Large intestine (tissue), 3 donors: Measurements from ENCODE around the gene DIPK1C. TPM values are rescaled to one million over a fixed set of nuclear protein-coding genes. Genes with fewer than 3 reads are reported as not detected.

Experiments
- DNase-seq, 2 donors: peaks; one replicate each; pipeline versions ENCODE4 v3.0.0 to v3.0.0-alpha.2; 2013
- H3K27ac ChIP-seq: one replicate; pipeline ENCODE4 v1.5.1; 2013; ENCODE audit warnings: low read length
- H3K27me3 ChIP-seq: 2 replicates; pipeline ENCODE4 v1.6.1; 2013; ENCODE audit warnings: low read length; ENCODE audit not compliant: control insufficient read depth, insufficient read depth
- H3K36me3 ChIP-seq: 2 replicates; pipeline ENCODE4 v1.6.1; 2013; ENCODE audit warnings: low read length; ENCODE audit not compliant: control insufficient read depth, insufficient read depth
- H3K4me1 ChIP-seq: one replicate; pipeline ENCODE4 v1.6.1; 2013; ENCODE audit warnings: low read length; ENCODE audit not compliant: control insufficient read depth, insufficient read depth
- H3K4me3 ChIP-seq: one replicate; pipeline ENCODE4 v1.5.1; 2013; ENCODE audit warnings: low read length
- H3K9me3 ChIP-seq: one replicate; pipeline ENCODE4 v1.6.1; 2013; ENCODE audit warnings: mild to moderate bottlenecking, low read depth, low read length, moderate library complexity; ENCODE audit not compliant: control insufficient read depth
- WGBS: methylation state at CpG from one replicate; pipeline ENCODE4 v1.1.5; 2013; ENCODE audit warnings: low lambda C conversion rate; ENCODE audit not compliant: insufficient coverage; 5-methylcytosine and 5-hydroxymethylcytosine counted together
- polyA plus RNA-seq: library from polyadenylated mRNA; unstranded; fragments of 120-200 nt; gene quantifications from one replicate; pipeline ENCODE4 v1.2.1, GENCODE V29; 2013

DIPK1C gene
- polyA plus RNA-seq, 1 donor = 0.33 TPM

DNA sequence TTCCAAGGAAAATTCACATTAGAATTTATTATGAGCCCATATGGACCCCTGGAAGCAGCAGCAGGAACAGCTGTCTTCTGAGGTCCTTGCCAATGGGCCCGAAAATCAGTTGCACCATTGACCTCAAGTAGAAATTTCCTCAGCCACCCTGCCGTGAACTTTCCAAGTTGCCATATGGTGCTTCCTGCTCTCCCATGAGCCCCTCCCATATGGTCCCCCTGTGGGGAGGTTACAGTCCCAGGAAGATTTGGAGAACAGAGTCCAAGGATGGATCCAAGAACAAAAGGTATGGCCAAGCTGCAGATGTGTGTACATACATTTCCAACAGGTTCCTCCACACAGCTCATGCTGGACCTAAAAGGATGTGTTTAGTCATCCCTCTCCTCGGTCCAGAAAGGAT is 34.6 kb downstream of the DIPK1C start:
- no CpG with 5 or more reads among the region's 3 CpGs for WGBS
- no peak overlapping the region for H3K27ac ChIP-seq
- no peaks in the 10 kb centered on the region for H3K4me1 ChIP-seq
- no peaks in the 10 kb centered on the region for H3K36me3 ChIP-seq
- peaks cover 2% of the 10 kb centered on the region for H3K9me3 ChIP-seq
- no peak overlapping the region for H3K4me3 ChIP-seq
- peaks cover 7% of the 10 kb centered on the region for H3K27me3 ChIP-seq
- DNase-seq = no peak

DNA sequence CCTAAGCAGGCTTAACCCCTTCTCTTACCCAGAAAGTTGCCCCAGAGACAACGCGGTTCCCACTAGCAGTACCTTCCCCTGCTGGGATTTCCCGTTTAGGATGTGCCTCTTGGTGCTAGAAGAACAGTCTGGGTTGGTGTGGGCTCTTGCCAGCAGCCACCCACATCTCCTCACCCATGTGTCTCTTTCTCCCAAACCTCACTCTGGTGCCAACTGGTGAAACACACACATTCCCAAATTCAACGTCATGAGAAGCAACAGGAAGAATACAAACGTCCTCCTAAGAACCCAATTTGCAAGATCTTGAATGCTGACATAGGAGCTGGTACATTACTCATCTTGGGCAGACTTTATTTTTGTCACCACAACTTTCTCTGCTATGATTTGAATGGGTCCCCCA is 36.2 kb downstream of the DIPK1C start:
- H3K4me3 ChIP-seq = no peak overlapping the region
- peaks cover 7% of the 10 kb centered on the region for H3K27me3 ChIP-seq
- H3K36me3 ChIP-seq = no peaks in the 10 kb centered on the region
- no peaks in the 10 kb centered on the region for H3K4me1 ChIP-seq
- WGBS = 100% methylated on average over 1 of the region's 5 CpGs
- no peak overlapping the region for H3K27ac ChIP-seq
- no peak for DNase-seq
- peaks cover 2% of the 10 kb centered on the region for H3K9me3 ChIP-seq

DNA sequence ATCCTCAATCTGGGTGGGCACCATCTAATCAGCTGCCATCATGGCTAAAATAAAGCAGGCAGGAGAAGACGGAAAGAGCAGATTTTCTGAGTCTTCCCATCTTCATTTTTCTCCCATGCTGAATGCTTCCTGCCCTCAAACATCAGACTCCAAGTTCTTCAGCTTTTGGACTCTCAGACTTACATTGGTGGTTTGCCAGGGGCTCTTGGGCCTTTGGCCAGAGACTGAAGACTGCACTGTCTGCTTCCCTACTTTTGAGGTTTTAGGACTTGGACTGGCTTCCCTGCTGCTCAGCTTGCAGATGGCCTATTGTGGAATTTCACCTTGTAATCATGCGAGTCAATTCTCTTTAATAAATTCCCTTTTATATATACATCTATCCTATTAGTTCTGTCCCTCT is 36.6 kb downstream of the DIPK1C start:
- WGBS = no CpG with 5 or more reads among the region's 2 CpGs
- Histone ChIP-seq H3K9me3 (no peaks in the 10 kb centered on the region), H3K27ac (no peak overlapping the region), H3K36me3 (no peaks in the 10 kb centered on the region), H3K27me3 (peaks cover 7% of the 10 kb centered on the region), H3K4me1 (no peaks in the 10 kb centered on the region), H3K4me3 (no peak overlapping the region)
- no peak for DNase-seq

DNA sequence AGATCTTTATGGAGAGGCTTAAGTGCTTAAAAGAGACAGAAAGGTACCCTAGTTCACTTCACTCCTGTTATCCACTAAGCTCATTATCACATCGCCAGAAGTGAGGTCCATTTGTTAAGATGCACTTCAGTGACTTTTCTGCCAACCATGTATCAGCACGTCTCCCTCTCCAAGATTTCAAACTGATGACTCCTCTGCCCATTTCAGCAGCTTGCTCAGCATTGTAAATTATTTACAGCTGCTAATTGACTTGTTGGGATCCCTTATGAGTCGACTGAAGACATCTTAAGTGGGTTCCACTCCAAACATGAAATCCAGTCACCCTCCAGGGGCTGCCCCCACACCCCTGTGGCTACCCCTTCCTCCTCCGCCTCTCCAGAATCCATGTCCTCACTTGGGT is 37.3 kb downstream of the DIPK1C start:
- H3K9me3 ChIP-seq = no peaks in the 10 kb centered on the region
- H3K4me3 ChIP-seq = no peak overlapping the region
- peaks cover 7% of the 10 kb centered on the region for H3K27me3 ChIP-seq
- no peaks in the 10 kb centered on the region for H3K4me1 ChIP-seq
- no peak overlapping the region for H3K27ac ChIP-seq
- H3K36me3 ChIP-seq = no peaks in the 10 kb centered on the region
- no peak for DNase-seq
- no CpG with 5 or more reads among the region's 4 CpGs for WGBS

DNA sequence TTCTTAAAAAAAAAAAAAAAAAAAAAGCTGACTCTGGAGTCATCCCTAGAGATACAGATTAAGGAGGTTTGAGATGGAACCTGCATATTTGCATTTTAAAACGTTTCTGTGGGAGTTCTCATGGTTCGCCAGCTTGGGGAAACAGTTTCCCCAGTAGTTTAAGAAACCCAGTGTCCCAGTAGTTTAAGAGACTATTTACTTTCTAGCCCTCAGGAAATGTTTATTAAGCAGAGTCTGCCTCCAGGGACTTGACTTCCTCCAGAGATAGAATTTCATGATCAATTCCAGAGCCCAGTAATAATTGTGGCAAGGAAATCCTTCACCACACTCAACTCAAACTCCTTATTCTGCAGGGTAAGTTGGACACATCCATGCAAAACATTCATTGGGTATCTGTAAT is 39.1 kb downstream of the DIPK1C start:
- DNase-seq = no peak
- Histone ChIP-seq H3K4me3 (no peak overlapping the region), H3K27me3 (peaks cover 7% of the 10 kb centered on the region), H3K36me3 (no peaks in the 10 kb centered on the region), H3K9me3 (no peaks in the 10 kb centered on the region), H3K27ac (no peak overlapping the region), H3K4me1 (no peaks in the 10 kb centered on the region)
- no CpG with 5 or more reads among the region's 2 CpGs for WGBS

DNA sequence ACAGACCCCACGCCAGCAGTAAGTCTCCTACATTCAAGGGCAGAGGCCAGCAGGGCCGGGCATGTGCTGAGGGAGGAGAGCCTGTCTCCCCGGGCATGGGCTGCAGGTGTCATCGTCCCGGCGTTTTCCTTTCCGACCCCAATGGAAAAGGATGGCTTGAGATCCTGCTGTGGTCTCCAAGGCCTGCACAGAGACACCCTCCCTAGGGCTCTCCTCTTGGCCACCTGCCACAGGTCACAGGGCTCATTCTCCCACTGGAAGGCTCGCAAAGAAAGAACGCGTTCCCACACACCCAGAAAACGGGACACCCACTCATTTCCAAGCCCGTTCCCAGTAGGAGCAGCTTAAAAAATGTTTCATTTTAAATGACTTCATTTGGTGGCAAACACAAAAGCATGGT is 41.0 kb downstream of the DIPK1C start:
- no peak overlapping the region for H3K4me3 ChIP-seq
- 100% methylated on average over 3 of the region's 12 CpGs for WGBS

DNA sequence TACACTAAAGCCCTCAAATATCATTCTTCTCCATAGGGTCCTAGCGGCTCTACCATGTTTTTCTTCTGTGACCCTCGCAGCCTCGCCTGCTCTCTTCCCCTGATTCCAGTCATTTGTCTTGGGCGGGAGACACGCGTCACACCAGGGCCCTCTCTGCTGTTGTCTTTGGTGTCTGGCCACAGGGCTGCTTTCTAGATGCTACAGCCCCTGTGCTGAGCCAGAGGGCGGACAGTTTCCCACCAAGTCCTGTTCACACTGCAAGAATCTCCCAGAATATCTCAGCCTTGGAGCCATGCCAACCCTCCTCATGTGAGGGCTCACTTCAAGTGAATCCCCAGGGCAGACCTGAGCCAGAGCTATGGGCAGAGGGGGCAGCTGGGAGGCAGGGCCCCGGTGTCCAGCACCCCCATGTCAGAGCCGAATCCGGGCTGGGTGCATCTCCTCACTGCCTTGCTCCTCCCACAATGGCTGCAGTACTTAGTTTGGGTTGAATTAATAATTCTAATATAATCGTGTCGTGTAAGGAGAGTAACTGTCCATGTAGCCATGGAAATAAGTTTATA is 42.1 kb downstream of the DIPK1C start:
- Histone ChIP-seq H3K4me1 (no peaks in the 10 kb centered on the region), H3K27ac (no peak overlapping the region), H3K27me3 (peaks cover 23% of the 10 kb centered on the region), H3K9me3 (no peaks in the 10 kb centered on the region), H3K4me3 (no peak overlapping the region), H3K36me3 (no peaks in the 10 kb centered on the region)
- DNase-seq = no peak
- WGBS = 100% methylated on average over 1 of the region's 12 CpGs

More for the DNA sequence above, 41.0 kb downstream of the DIPK1C start:
- Histone ChIP-seq H3K4me1 (no peaks in the 10 kb centered on the region), H3K9me3 (no peaks in the 10 kb centered on the region), H3K27ac (no peak overlapping the region), H3K36me3 (no peaks in the 10 kb centered on the region), H3K27me3 (peaks cover 16% of the 10 kb centered on the region)
- DNase-seq = no peak

DNA sequence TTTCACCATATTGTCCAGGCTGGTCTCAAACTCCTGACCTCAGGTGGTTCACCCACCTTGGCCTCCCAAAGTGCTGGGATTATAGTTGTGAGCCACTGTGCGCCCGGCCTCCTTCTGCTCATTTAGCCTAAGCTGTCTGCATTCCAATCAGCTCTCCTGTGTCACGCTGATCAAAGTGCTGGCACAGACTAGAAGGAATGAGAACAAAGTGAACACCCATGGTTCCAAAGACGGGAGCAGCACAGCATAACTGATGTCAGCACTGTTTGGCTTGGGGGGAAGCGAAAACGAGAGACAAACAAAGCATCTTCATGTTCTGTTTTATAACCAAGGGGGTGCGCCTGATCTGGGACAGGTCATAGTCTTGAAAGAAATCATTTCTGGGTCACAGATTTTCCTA is 43.3 kb downstream of the DIPK1C start:
- no peaks in the 10 kb centered on the region for H3K36me3 ChIP-seq
- no peaks in the 10 kb centered on the region for H3K4me1 ChIP-seq
- H3K4me3 ChIP-seq = no peak overlapping the region
- H3K27ac ChIP-seq = no peak overlapping the region
- DNase-seq = no peak
- H3K27me3 ChIP-seq = peaks cover 19% of the 10 kb centered on the region
- WGBS = no CpG with 5 or more reads among the region's 7 CpGs
- H3K9me3 ChIP-seq = no peaks in the 10 kb centered on the region

DNA sequence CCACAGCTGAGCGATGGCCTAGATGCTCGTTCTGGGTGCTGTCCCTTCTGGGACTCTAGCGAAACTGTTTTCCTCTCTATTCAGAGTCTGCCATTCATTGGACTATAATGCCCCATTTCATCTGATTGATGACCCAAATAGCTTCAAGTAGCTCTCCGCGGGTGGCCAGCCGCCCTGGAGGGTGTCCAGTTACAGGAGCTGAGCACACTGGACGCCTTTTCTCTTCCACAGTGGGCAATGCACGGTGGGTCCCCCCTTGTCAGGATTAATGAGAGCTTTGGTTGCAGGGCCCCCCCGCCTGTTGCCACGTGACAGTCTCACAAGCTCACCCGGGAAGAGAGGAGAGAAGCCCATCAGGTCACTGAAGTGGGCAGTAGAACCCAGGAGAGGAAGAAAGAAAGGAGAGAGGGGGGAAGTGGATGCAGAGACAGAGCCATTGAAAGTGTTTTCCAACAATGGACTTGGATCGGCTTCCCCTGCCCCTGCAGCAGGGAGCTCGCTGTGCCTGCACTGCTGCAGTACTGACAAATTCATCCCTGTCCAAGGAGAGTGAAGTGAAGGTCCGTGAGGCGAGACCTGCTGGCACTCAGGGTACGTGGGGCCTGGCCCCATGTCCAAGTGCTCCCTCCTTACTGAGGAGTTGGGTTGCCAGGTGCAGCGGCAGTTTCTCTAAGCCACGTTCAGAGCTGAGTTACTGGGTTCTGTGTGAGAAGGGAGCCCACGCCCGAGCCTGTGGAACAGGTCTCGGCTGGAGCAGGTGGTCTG is 44.8 kb downstream of the DIPK1C start:
- WGBS = no CpG with 5 or more reads among the region's 21 CpGs
- Histone ChIP-seq H3K4me1 (no peaks in the 10 kb centered on the region), H3K27ac (no peak overlapping the region), H3K9me3 (no peaks in the 10 kb centered on the region), H3K27me3 (peaks cover 19% of the 10 kb centered on the region), H3K36me3 (no peaks in the 10 kb centered on the region), H3K4me3 (no peak overlapping the region)
- DNase-seq = no peak

DNA sequence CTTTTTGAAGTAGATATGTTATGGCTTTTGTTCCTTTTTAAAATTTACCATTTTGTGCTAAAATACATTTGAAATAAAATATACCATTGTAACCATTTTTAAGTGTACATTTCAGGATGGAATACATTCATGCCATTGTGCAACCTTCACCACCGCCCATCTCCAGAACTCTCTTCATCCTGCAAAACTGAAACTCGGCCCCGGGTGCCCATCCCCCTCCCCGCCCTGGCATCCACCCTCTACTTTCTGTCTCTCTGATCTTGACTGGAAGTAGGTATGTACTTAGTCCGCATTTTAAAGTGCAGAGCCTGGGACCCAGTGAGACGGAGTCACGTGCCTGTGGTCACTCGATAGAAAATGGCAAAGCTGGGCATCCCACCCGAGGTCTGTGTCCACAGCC is 45.6 kb downstream of the DIPK1C start:
- no peak for DNase-seq
- no peaks in the 10 kb centered on the region for H3K4me1 ChIP-seq
- H3K9me3 ChIP-seq = no peaks in the 10 kb centered on the region
- peaks cover 19% of the 10 kb centered on the region for H3K27me3 ChIP-seq
- no peak overlapping the region for H3K4me3 ChIP-seq
- H3K27ac ChIP-seq = no peak overlapping the region
- no CpG with 5 or more reads among the region's 9 CpGs for WGBS
- H3K36me3 ChIP-seq = no peaks in the 10 kb centered on the region
